HepG2 (cell line): Measurements from ENCODE around the gene DOK4. TPM values are rescaled to one million over a fixed set of nuclear protein-coding genes. Genes with fewer than 3 reads are reported as not detected.
A peak's percentile ranks its signal among the peaks of the same experiment; 100 is the strongest.

Source experiments
- CHD2 ChIP-seq: IDR thresholded peaks from 2 replicates; pipeline ENCODE4 v1.6.1; 2011; ENCODE audit warnings: low read depth, low read length, improper control_type of control experiment
- GATAD1 ChIP-seq: IDR thresholded peaks from 2 replicates; pipeline ENCODE4 v1.6.1; 2016; ENCODE audit warnings: missing genetic modification reagents, missing compliant biosample characterization
- NONO ChIP-seq, 2 experiments: fragments of 450-650 bp in 1 of 2; sonication (generic) in 1 of 2; formaldehyde crosslinking in 1 of 2; IDR thresholded peaks in 1 of 2; conservative IDR thresholded peaks in 1 of 2; 2 replicates each; pipeline versions ENCODE4 v1.6.1 to v1.8.0; 2017 to 2022; ENCODE audit warnings: mild to moderate bottlenecking in 1 of 2, missing genetic modification reagents in 1 of 2, moderate library complexity in 1 of 2
- NR2F6 ChIP-seq, 2 experiments: IDR thresholded peaks; 2 replicates each; pipeline ENCODE4 v1.6.1; 2016; ENCODE audit warnings: antibody characterized with exemption in 1 of 2, mild to moderate bottlenecking in 1 of 2
- RELA ChIP-seq: sonication (generic); formaldehyde crosslinking; IDR thresholded peaks from 2 replicates; pipeline ENCODE4 v1.4.0; 2020; ENCODE audit warnings: missing genetic modification reagents
- SP140L ChIP-seq: sonication (generic); formaldehyde crosslinking; IDR thresholded peaks from 2 replicates; pipeline ENCODE4 v1.4.0; 2020; ENCODE audit warnings: missing genetic modification reagents, borderline replicate concordance
- STAG1 ChIP-seq: sonication (generic); formaldehyde crosslinking; IDR thresholded peaks from 2 replicates; pipeline ENCODE4 v1.4.0; 2020; ENCODE audit warnings: missing genetic modification reagents
- ZFYVE20 ChIP-seq: sonication (generic); formaldehyde crosslinking; IDR thresholded peaks from 2 replicates; pipeline ENCODE4 v1.8.0; 2023; ENCODE audit warnings: low read depth, mild to moderate bottlenecking, moderate library complexity, missing genetic modification reagents, borderline replicate concordance
- ZMYM4 ChIP-seq: sonication (generic); formaldehyde crosslinking; IDR thresholded peaks from 2 replicates; pipeline ENCODE4 v1.8.1; 2023; ENCODE audit warnings: mild to moderate bottlenecking, missing genetic modification reagents
- ZNF605 ChIP-seq: sonication (generic); formaldehyde crosslinking; IDR thresholded peaks from 2 replicates; pipeline ENCODE4 v1.8.0; 2022; ENCODE audit warnings: mild to moderate bottlenecking, missing genetic modification reagents
- ZNF670 ChIP-seq: sonication (generic); formaldehyde crosslinking; IDR thresholded peaks from 2 replicates; pipeline ENCODE4 v1.8.0; 2022; ENCODE audit warnings: mild to moderate bottlenecking, missing genetic modification reagents, borderline replicate concordance
- polyA plus RNA-seq, 8 experiments: library from polyadenylated mRNA; depleted of rRNA in 3 of 8; stranded (reverse) in 7 of 8; unstranded in 1 of 8; fragments of >200 nt; fragmentation: Illumina TruSeq in 4 of 8; extraction: Trizol in 4 of 8; gene quantifications; 2 replicates each; pipeline versions ENCODE4 v1.2.1 to v1.2.3, GENCODE V29; 2011 to 2016; ENCODE audit warnings: low read depth in 4 of 8, missing spikeins in 1 of 8, mixed read lengths in 1 of 8; ENCODE audit not compliant: insufficient read depth in 1 of 8
- total RNA-seq, 5 experiments: library from RNA; depleted of rRNA; stranded (reverse); fragments of >200 nt; fragmentation: Illumina TruSeq; extraction: Trizol; gene quantifications; 2 replicates each; pipeline ENCODE4 v1.2.3, GENCODE V29; 2016; ENCODE audit warnings: low read depth in 1 of 5
- TF ChIP-seq, protein P1 (sequence below): sonication (generic); formaldehyde crosslinking; IDR thresholded peaks from 2 replicates; pipeline ENCODE4 v1.9.0; 2021; ENCODE audit warnings: missing genetic modification reagents, borderline replicate concordance
- TF ChIP-seq, protein P2 (sequence below): sonication (generic); formaldehyde crosslinking; IDR thresholded peaks from 2 replicates; pipeline ENCODE4 v1.8.1; 2022; ENCODE audit warnings: low read depth, mild to moderate bottlenecking, missing genetic modification reagents
- TF ChIP-seq, protein P3 (sequence below): sonication (generic); formaldehyde crosslinking; IDR thresholded peaks from 2 replicates; pipeline ENCODE4 v1.5.0; 2020; ENCODE audit warnings: missing genetic modification reagents, mild to moderate bottlenecking, borderline replicate concordance
- TF ChIP-seq, protein P4 (sequence below): sonication (generic); formaldehyde crosslinking; IDR thresholded peaks from 2 replicates; pipeline ENCODE4 v1.4.0; 2020; ENCODE audit warnings: missing genetic modification reagents
- TF ChIP-seq, protein P5 (sequence below): IDR thresholded peaks from 2 replicates; pipeline ENCODE4 v1.6.1; 2016
- TF ChIP-seq, protein P6 (sequence below), 2 experiments: sonication (generic) in 1 of 2; formaldehyde crosslinking in 1 of 2; IDR thresholded peaks; 2 replicates each; pipeline versions ENCODE4 v1.4.0 to v1.6.1; 2018 to 2020; ENCODE audit warnings: missing genetic modification reagents in 2 of 2, borderline replicate concordance in 1 of 2, low read depth in 1 of 2, mild to moderate bottlenecking in 1 of 2, missing biosample characterization in 1 of 2
- TF ChIP-seq, protein P7 (sequence below): IDR thresholded peaks from 2 replicates; pipeline ENCODE4 v1.6.1; 2016; ENCODE audit warnings: mild to moderate bottlenecking

DOK4 gene
- total and polyA plus RNA-seq, 2 of the 13 experiments (the other 11 are each of a cell fraction or from before 2014, with no cell fraction given) = 52.7 to 70.0 TPM

DNA sequence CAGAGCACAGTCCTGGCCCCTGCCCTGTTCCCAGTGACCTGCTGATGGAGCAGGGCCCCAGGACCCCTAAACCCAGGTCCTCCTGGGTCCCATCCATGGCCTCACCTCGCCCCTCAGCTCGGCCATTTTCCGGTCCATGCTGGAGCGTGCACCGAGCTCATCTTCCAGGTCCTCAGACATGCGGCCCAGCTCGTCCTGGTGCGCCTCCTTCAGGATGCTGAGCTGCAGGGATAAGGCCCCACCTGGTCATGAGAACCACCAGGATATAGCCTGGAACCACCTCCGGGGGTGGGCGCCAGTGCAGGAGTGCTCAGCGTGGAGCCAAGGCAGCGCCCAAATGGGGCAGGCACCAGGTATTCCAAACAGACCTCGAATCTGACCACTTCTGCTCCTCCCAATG, 32.2 kb upstream of the DOK4 start (continued):
- TF ChIP-seq GATAD1 (no peak), NR2F6 (IDR thresholded peaks at IDR 0.05) (no peak), NR2F6 (CRISPR knock-in tag; IDR thresholded peaks at IDR 0.05) (no peak), NONO (IDR thresholded peaks at IDR 0.05) (no peak), NONO (CRISPR knock-in tag; conservative IDR thresholded peaks at IDR 0.05) (no peak), SP140L (CRISPR knock-in tag) (no peak), RELA (CRISPR knock-in tag) (no peak), ZNF605 (CRISPR knock-in tag) (peak; percentile 53; the same call in 1 of the 2 replicates), ZFYVE20 (CRISPR knock-in tag) (no peak), ZMYM4 (no peak), CHD2 (no peak), ZNF670 (no peak), STAG1 (CRISPR knock-in tag) (peak; percentile 48)
- TF ChIP-seq, protein P1, sequence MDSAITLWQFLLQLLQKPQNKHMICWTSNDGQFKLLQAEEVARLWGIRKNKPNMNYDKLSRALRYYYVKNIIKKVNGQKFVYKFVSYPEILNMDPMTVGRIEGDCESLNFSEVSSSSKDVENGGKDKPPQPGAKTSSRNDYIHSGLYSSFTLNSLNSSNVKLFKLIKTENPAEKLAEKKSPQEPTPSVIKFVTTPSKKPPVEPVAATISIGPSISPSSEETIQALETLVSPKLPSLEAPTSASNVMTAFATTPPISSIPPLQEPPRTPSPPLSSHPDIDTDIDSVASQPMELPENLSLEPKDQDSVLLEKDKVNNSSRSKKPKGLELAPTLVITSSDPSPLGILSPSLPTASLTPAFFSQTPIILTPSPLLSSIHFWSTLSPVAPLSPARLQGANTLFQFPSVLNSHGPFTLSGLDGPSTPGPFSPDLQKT (CRISPR knock-in tag) = no peak
- TF ChIP-seq, protein P2, sequence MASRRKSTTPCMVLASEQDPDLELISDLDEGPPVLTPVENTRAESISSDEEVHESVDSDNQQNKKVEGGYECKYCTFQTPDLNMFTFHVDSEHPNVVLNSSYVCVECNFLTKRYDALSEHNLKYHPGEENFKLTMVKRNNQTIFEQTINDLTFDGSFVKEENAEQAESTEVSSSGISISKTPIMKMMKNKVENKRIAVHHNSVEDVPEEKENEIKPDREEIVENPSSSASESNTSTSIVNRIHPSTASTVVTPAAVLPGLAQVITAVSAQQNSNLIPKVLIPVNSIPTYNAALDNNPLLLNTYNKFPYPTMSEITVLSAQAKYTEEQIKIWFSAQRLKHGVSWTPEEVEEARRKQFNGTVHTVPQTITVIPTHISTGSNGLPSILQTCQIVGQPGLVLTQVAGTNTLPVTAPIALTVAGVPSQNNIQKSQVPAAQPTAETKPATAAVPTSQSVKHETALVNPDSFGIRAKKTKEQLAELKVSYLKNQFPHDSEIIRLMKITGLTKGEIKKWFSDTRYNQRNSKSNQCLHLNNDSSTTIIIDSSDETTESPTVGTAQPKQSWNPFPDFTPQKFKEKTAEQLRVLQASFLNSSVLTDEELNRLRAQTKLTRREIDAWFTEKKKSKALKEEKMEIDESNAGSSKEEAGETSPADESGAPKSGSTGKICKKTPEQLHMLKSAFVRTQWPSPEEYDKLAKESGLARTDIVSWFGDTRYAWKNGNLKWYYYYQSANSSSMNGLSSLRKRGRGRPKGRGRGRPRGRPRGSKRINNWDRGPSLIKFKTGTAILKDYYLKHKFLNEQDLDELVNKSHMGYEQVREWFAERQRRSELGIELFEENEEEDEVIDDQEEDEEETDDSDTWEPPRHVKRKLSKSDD (CRISPR knock-in tag) = no peak
- TF ChIP-seq, protein P3, sequence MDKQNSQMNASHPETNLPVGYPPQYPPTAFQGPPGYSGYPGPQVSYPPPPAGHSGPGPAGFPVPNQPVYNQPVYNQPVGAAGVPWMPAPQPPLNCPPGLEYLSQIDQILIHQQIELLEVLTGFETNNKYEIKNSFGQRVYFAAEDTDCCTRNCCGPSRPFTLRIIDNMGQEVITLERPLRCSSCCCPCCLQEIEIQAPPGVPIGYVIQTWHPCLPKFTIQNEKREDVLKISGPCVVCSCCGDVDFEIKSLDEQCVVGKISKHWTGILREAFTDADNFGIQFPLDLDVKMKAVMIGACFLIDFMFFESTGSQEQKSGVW (CRISPR knock-in tag) = no peak
- TF ChIP-seq, protein P4, sequence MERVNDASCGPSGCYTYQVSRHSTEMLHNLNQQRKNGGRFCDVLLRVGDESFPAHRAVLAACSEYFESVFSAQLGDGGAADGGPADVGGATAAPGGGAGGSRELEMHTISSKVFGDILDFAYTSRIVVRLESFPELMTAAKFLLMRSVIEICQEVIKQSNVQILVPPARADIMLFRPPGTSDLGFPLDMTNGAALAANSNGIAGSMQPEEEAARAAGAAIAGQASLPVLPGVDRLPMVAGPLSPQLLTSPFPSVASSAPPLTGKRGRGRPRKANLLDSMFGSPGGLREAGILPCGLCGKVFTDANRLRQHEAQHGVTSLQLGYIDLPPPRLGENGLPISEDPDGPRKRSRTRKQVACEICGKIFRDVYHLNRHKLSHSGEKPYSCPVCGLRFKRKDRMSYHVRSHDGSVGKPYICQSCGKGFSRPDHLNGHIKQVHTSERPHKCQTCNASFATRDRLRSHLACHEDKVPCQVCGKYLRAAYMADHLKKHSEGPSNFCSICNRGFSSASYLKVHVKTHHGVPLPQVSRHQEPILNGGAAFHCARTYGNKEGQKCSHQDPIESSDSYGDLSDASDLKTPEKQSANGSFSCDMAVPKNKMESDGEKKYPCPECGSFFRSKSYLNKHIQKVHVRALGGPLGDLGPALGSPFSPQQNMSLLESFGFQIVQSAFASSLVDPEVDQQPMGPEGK (CRISPR knock-in tag) = no peak
- TF ChIP-seq, protein P5, sequence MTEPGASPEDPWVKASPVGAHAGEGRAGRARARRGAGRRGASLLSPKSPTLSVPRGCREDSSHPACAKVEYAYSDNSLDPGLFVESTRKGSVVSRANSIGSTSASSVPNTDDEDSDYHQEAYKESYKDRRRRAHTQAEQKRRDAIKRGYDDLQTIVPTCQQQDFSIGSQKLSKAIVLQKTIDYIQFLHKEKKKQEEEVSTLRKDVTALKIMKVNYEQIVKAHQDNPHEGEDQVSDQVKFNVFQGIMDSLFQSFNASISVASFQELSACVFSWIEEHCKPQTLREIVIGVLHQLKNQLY (CRISPR knock-in tag) = no peak
- TF ChIP-seq, protein P6, sequence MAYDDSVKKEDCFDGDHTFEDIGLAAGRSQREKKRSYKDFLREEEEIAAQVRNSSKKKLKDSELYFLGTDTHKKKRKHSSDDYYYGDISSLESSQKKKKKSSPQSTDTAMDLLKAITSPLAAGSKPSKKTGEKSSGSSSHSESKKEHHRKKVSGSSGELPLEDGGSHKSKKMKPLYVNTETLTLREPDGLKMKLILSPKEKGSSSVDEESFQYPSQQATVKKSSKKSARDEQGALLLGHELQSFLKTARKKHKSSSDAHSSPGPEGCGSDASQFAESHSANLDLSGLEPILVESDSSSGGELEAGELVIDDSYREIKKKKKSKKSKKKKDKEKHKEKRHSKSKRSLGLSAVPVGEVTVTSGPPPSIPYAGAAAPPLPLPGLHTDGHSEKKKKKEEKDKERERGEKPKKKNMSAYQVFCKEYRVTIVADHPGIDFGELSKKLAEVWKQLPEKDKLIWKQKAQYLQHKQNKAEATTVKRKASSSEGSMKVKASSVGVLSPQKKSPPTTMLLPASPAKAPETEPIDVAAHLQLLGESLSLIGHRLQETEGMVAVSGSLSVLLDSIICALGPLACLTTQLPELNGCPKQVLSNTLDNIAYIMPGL (CRISPR knock-in tag; IDR thresholded peaks at IDR 0.05; ENCODE audit: borderline replicate concordance in 1 of 2, low read depth in 1 of 2) = peak in 1 of 2 experiments; percentile 23; a peak in 1 of 4 replicates
- TF ChIP-seq, protein P7, sequence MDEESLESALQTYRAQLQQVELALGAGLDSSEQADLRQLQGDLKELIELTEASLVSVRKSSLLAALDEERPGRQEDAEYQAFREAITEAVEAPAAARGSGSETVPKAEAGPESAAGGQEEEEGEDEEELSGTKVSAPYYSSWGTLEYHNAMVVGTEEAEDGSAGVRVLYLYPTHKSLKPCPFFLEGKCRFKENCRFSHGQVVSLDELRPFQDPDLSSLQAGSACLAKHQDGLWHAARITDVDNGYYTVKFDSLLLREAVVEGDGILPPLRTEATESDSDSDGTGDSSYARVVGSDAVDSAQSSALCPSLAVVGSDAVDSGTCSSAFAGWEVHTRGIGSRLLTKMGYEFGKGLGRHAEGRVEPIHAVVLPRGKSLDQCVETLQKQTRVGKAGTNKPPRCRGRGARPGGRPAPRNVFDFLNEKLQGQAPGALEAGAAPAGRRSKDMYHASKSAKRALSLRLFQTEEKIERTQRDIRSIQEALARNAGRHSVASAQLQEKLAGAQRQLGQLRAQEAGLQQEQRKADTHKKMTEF (CRISPR knock-in tag) = no peak
